Measurements from ENCODE around the gene DEGS2. TPM values are rescaled to one million over a fixed set of nuclear protein-coding genes. Genes with fewer than 3 reads are reported as not detected.

Gene DEGS2
- total RNA-seq, 1 experiment from 2014 or later = 5.1 TPM

DNA sequence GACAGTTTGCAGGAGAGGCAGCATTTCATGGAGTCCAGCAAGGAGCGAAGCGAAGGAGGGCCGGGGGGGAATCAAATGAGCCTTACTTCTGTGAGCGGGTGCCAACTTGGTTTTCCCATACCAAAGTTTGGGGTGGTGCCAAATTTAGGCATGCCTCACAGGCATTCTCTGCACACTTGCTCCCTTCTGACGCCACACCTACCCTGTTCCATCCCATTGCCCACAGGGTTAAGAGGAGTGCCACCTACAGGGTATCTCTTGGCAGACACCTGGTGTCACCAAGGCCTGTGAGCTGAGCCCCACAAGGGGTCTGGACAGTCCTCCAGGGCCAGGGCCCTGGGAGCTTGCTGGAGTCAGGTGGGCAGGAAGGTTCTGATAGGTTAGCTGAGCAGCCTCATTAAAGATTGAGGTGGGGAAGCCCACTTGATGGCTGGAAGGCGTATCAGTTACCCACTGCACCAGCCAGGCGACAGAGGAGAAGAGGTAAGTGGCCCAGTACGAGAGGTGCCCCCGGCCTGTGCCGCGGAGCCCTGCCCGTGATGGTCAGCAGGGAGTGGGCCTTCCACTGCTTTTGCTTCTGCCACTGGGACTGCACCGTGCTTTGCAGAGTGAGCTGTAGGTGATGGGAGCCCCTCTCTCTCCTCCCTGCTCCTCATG is 45.2 kb downstream of the DEGS2 start:
- no peaks in the 10 kb centered on the region for H3K27me3 ChIP-seq (replicated peaks; ENCODE audit: control insufficient read depth, insufficient read depth, low read length)
- H3K36me3 ChIP-seq (ENCODE audit: control insufficient read depth, insufficient read depth, low read length) = no peaks in the 10 kb centered on the region
- POLR2A ChIA-PET = no interaction called here
- H3K27ac Mint-ChIP-seq (ENCODE audit: unreplicated experiment) = no peak overlapping the region
- H3K4me1 Mint-ChIP-seq (ENCODE audit: low read depth, unreplicated experiment) = peaks cover 16% of the 10 kb centered on the region
- TF ChIP-seq, protein P1, sequence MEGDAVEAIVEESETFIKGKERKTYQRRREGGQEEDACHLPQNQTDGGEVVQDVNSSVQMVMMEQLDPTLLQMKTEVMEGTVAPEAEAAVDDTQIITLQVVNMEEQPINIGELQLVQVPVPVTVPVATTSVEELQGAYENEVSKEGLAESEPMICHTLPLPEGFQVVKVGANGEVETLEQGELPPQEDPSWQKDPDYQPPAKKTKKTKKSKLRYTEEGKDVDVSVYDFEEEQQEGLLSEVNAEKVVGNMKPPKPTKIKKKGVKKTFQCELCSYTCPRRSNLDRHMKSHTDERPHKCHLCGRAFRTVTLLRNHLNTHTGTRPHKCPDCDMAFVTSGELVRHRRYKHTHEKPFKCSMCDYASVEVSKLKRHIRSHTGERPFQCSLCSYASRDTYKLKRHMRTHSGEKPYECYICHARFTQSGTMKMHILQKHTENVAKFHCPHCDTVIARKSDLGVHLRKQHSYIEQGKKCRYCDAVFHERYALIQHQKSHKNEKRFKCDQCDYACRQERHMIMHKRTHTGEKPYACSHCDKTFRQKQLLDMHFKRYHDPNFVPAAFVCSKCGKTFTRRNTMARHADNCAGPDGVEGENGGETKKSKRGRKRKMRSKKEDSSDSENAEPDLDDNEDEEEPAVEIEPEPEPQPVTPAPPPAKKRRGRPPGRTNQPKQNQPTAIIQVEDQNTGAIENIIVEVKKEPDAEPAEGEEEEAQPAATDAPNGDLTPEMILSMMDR (IDR thresholded peaks at IDR 0.05; ENCODE audit: insufficient read depth in 1 of 2, low read depth in 1 of 2, low read length in 1 of 2, severe bottlenecking in 1 of 2, unreplicated experiment in 1 of 2) = no peak
- intact Hi-C loops (cut with micrococcal nuclease; ENCODE audit: unreplicated experiment) = no loop called here
- H3K27me3 Mint-ChIP-seq (ENCODE audit: insufficient read depth, unreplicated experiment) = no peaks in the 10 kb centered on the region
- H3K9me3 ChIP-seq = no peaks in the 10 kb centered on the region
- no TSS peak for BruUV-seq (replicated peaks)
- no peak for DNase-seq
- no peaks in the 10 kb centered on the region for H3K4me1 ChIP-seq
- no peak overlapping the region for H3K4me3 Mint-ChIP-seq (ENCODE audit: unreplicated experiment)
- CTCF ChIA-PET = no interaction called here
- no peaks in the 10 kb centered on the region for H3K36me3 Mint-ChIP-seq (ENCODE audit: insufficient read depth, unreplicated experiment)
- H3K4me3 ChIP-seq (ENCODE audit: low read depth, low read length) = no peak overlapping the region
- no peaks in the 10 kb centered on the region for H3K9me3 Mint-ChIP-seq (ENCODE audit: unreplicated experiment)

DNA sequence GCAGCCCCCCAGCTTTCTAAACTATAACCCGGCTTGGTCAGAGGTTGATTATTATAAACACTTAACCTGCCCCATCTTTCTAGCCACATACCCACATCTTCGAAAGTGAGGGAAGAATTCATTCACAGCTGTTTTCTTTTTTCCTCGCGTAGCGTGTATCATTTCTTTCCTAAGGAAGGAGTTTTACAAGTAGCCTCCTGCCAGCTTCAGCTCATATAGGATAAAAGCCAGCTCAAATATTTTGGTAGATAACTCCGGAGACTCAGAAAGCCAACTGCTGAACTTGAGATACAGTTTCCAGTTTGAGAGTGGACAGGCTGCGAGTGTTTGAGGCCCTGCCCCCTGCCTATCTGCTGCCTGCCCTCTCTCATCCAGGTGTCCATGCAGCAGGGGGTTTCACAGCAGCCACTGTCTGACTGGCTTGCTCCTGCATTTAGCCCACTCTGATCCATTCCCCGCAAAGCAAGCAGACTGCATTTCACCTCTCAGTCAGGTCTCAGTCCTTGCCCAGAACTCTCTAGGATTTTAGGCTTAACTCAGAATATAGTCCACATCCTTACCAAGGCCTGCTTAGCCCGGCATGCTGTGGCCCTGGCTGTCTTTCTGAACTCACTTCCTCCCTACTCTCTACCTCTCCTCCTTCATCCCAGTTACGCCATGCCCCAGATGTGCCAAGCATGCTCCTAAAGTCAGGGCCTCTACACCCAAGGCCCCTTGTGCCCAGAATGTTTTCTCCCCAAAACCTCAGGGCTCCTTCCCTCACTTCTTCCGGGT is 47.3 kb downstream of the DEGS2 start:
- CTCF ChIA-PET = interaction anchor here (1.6 kb wide), 1 partner anchor 43 kb away, joined by 5 read pairs; no protein-coding TSS in a partner anchor
- Histone ChIP-seq H3K4me3 (ENCODE audit: low read depth, low read length) (no peak overlapping the region), H3K27me3 (replicated peaks; ENCODE audit: control insufficient read depth, insufficient read depth, low read length) (no peaks in the 10 kb centered on the region), H3K4me1 (no peaks in the 10 kb centered on the region), H3K36me3 (ENCODE audit: control insufficient read depth, insufficient read depth, low read length) (no peaks in the 10 kb centered on the region), H3K9me3 (no peaks in the 10 kb centered on the region)
- intact Hi-C loops (cut with micrococcal nuclease; ENCODE audit: unreplicated experiment) = no loop called here
- Mint-ChIP-seq H3K4me3 (ENCODE audit: unreplicated experiment) (no peak overlapping the region), H3K9me3 (ENCODE audit: unreplicated experiment) (no peaks in the 10 kb centered on the region), H3K27me3 (ENCODE audit: insufficient read depth, unreplicated experiment) (no peaks in the 10 kb centered on the region), H3K36me3 (ENCODE audit: insufficient read depth, unreplicated experiment) (no peaks in the 10 kb centered on the region), H3K4me1 (ENCODE audit: low read depth, unreplicated experiment) (peaks cover 16% of the 10 kb centered on the region), H3K27ac (ENCODE audit: unreplicated experiment) (no peak overlapping the region)
- BruUV-seq (replicated peaks) = no TSS peak
- POLR2A ChIA-PET = no interaction called here
- no peak for DNase-seq
- TF ChIP-seq, protein P1 (IDR thresholded peaks at IDR 0.05; ENCODE audit: insufficient read depth in 1 of 2, low read depth in 1 of 2, low read length in 1 of 2, severe bottlenecking in 1 of 2, unreplicated experiment in 1 of 2) = no peak

DNA sequence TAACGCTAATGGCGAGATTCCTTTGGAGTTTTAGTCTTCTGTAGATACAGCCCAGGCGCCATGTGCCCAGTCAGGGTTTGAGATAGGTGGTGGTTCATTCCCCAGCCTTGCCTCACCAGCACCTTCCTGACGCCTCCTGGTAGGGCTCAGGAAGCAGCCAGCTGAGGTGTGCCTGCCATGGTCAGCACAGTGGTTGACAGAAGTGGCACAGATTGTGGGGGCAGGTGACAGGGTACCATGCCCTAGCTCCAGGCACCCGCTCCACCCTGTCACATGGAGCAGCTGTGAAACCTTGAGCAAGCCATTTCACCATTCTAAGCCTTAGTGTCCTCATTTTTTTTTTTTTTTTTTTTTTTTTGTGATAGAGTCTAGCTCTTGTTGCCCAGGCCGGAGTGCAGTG is 48.6 kb downstream of the DEGS2 start:
- no peak overlapping the region for H3K4me3 Mint-ChIP-seq (ENCODE audit: unreplicated experiment)
- CTCF ChIA-PET = interaction anchor here (0.6 kb wide), 1 partner anchor 27 kb away, joined by 3 read pairs; no protein-coding TSS in a partner anchor
- no peak overlapping the region for H3K27ac Mint-ChIP-seq (ENCODE audit: unreplicated experiment)
- intact Hi-C loops (cut with micrococcal nuclease; ENCODE audit: unreplicated experiment) = no loop called here
- Histone ChIP-seq H3K36me3 (ENCODE audit: control insufficient read depth, insufficient read depth, low read length) (no peaks in the 10 kb centered on the region), H3K4me1 (no peaks in the 10 kb centered on the region), H3K27me3 (replicated peaks; ENCODE audit: control insufficient read depth, insufficient read depth, low read length) (no peaks in the 10 kb centered on the region), H3K9me3 (no peaks in the 10 kb centered on the region), H3K4me3 (ENCODE audit: low read depth, low read length) (no peak overlapping the region)
- peaks cover 16% of the 10 kb centered on the region for H3K4me1 Mint-ChIP-seq (ENCODE audit: low read depth, unreplicated experiment)
- DNase-seq = no peak
- H3K36me3 Mint-ChIP-seq (ENCODE audit: insufficient read depth, unreplicated experiment) = no peaks in the 10 kb centered on the region
- POLR2A ChIA-PET = no interaction called here
- TF ChIP-seq, protein P1 (IDR thresholded peaks at IDR 0.05; ENCODE audit: insufficient read depth in 1 of 2, low read depth in 1 of 2, low read length in 1 of 2, severe bottlenecking in 1 of 2, unreplicated experiment in 1 of 2) = no peak
- H3K27me3 Mint-ChIP-seq (ENCODE audit: insufficient read depth, unreplicated experiment) = no peaks in the 10 kb centered on the region
- no TSS peak for BruUV-seq (replicated peaks)
- no peaks in the 10 kb centered on the region for H3K9me3 Mint-ChIP-seq (ENCODE audit: unreplicated experiment)
